DND-41 (cell line): ENCODE data around the gene KIAA1549.

Experiments used
- ATAC-seq: fragments of 200-7000 bp; cut with Tn5 transposase; 3 replicates; pipeline ENCODE4 v1.9.1; 2021; ENCODE audit warnings: low read depth; ENCODE audit not compliant: insufficient read depth
- DNase-seq: peaks from one replicate; pipeline ENCODE4 v3.0.0-alpha.2; 2020
- H2AFZ ChIP-seq: 2 replicates; pipeline ENCODE4 v1.6.0; 2012; ENCODE audit warnings: low read depth, low read length
- H3K27ac ChIP-seq: 2 replicates; pipeline ENCODE4 v1.5.1; 2012; ENCODE audit warnings: low read length, inconsistent platforms
- H3K27me3 ChIP-seq: fragments of 200-600 bp; sonication (generic); 2 replicates; pipeline ENCODE4 v1.6.0; 2012; ENCODE audit warnings: low read length, mild to moderate bottlenecking, inconsistent platforms; ENCODE audit not compliant: insufficient read depth, poor library complexity
- H3K36me3 ChIP-seq: 2 replicates; pipeline ENCODE4 v1.5.1; 2012; ENCODE audit warnings: low read length, inconsistent platforms; ENCODE audit not compliant: insufficient read depth
- H3K4me1 ChIP-seq: 2 replicates; pipeline ENCODE4 v1.5.1; 2012; ENCODE audit warnings: mild to moderate bottlenecking, low read length; ENCODE audit not compliant: insufficient read depth
- H3K4me2 ChIP-seq: 2 replicates; pipeline ENCODE4 v1.6.0; 2012; ENCODE audit warnings: mild to moderate bottlenecking, moderate library complexity, low read length, inconsistent platforms; ENCODE audit not compliant: insufficient read depth
- H3K4me3 ChIP-seq, 2 experiments: fragments of 200-600 bp in 1 of 2; shearing (Covaris generic) in 1 of 2; 2 replicates each; pipeline ENCODE4 v1.5.1; 2012 to 2016; ENCODE audit warnings: inconsistent platforms in 2 of 2, low read length in 2 of 2, mild to moderate bottlenecking in 2 of 2, low read depth in 1 of 2, moderate library complexity in 1 of 2
- H3K79me2 ChIP-seq: 2 replicates; pipeline ENCODE4 v1.6.0; 2012; ENCODE audit warnings: low read length, inconsistent platforms; ENCODE audit not compliant: insufficient read depth
- H3K9ac ChIP-seq: 2 replicates; pipeline ENCODE4 v1.6.0; 2012; ENCODE audit warnings: low read depth, mild to moderate bottlenecking, inconsistent platforms, low read length, moderate library complexity
- H3K9me3 ChIP-seq: 2 replicates; pipeline ENCODE4 v1.5.1; 2012; ENCODE audit warnings: low read length, moderate library complexity, mild to moderate bottlenecking, inconsistent platforms; ENCODE audit not compliant: insufficient read depth, severe bottlenecking
- H4K20me1 ChIP-seq: 2 replicates; pipeline ENCODE4 v1.6.0; 2012; ENCODE audit warnings: low read length; ENCODE audit not compliant: insufficient read depth
- CTCF ChIP-seq: IDR thresholded peaks from 2 replicates; pipeline ENCODE4 v1.5.1; 2012; ENCODE audit warnings: borderline replicate concordance, low read length, moderate library complexity, mild to moderate bottlenecking; ENCODE audit not compliant: poor library complexity, severe bottlenecking; ENCODE audit errors: extremely low read depth
- EZH2 ChIP-seq: IDR thresholded peaks from 3 replicates; pipeline ENCODE4 v1.6.1; 2012; ENCODE audit warnings: borderline replicate concordance, low read depth, mild to moderate bottlenecking, moderate library complexity, low read length, inconsistent platforms; ENCODE audit not compliant: severe bottlenecking

KIAA1549 gene

GRCh38 chr7:138854115-138854645 lies 127.0 kb downstream of the KIAA1549 start:
- H2AFZ ChIP-seq: no peak overlapping the region
- TF ChIP-seq EZH2 (no peak), CTCF (no peak)
- no peaks in the 10 kb centered on the region for H3K4me1 ChIP-seq
- H3K79me2 ChIP-seq: no peaks in the 10 kb centered on the region
- peaks cover 3% of the 10 kb centered on the region; the same call in 1 of the 2 replicates for H3K36me3 ChIP-seq
- no peak for DNase-seq
- ATAC-seq: no peak
- no peak overlapping the region for H3K4me3 ChIP-seq
- no peak overlapping the region for H3K4me2 ChIP-seq
- H3K9ac ChIP-seq: no peak overlapping the region
- H3K27me3 ChIP-seq: no peaks in the 10 kb centered on the region
- H3K9me3 ChIP-seq: peaks cover 6% of the 10 kb centered on the region
- H4K20me1 ChIP-seq: no peaks in the 10 kb centered on the region
- no peak overlapping the region for H3K27ac ChIP-seq

- H3K9ac ChIP-seq: no peak overlapping the region
- no peak overlapping the region for H3K4me2 ChIP-seq
- H3K27ac ChIP-seq: no peak overlapping the region
- H3K4me1 ChIP-seq: no peaks in the 10 kb centered on the region
- H3K36me3 ChIP-seq: peaks cover 3% of the 10 kb centered on the region; the same call in 1 of the 2 replicates
- ATAC-seq (no peak), DNase-seq (no peak)
- no peak overlapping the region for H3K4me3 ChIP-seq
- no peaks in the 10 kb centered on the region for H4K20me1 ChIP-seq
- TF ChIP-seq EZH2: no peak
- no peak for TF ChIP-seq CTCF
- H3K79me2 ChIP-seq: no peaks in the 10 kb centered on the region
- no peak overlapping the region for H2AFZ ChIP-seq
- peaks cover 6% of the 10 kb centered on the region for H3K9me3 ChIP-seq
- H3K27me3 ChIP-seq: no peaks in the 10 kb centered on the region
These were observed 127.7 kb downstream of the KIAA1549 start for GRCh38 chr7:138853448-138853847.

GRCh38 chr7:138852469-138852868 lies 128.7 kb downstream of the KIAA1549 start:
- TF ChIP-seq EZH2 (no peak), CTCF (no peak)

More at GRCh38 chr7:138852469-138852868, 128.7 kb downstream of the KIAA1549 start:
- Histone ChIP-seq H3K9me3 (peaks cover 3% of the 10 kb centered on the region), H3K27me3 (no peaks in the 10 kb centered on the region), H3K36me3 (peaks cover 3% of the 10 kb centered on the region; the same call in 1 of the 2 replicates), H3K4me2 (no peak overlapping the region), H3K79me2 (no peaks in the 10 kb centered on the region), H3K4me1 (no peaks in the 10 kb centered on the region), H3K9ac (no peak overlapping the region), H4K20me1 (no peaks in the 10 kb centered on the region), H3K4me3 (no peak overlapping the region), H2AFZ (no peak overlapping the region), H3K27ac (no peak overlapping the region)
- ATAC-seq: no peak
- DNase-seq: no peak
